ENCODE measurements around the gene STARD13. TPM values are rescaled to one million over a fixed set of nuclear protein-coding genes. Genes with fewer than 3 reads are reported as not detected.

STARD13 gene
- total RNA-seq, 1 experiment from 2014 or later: 2.1 TPM

DNA sequence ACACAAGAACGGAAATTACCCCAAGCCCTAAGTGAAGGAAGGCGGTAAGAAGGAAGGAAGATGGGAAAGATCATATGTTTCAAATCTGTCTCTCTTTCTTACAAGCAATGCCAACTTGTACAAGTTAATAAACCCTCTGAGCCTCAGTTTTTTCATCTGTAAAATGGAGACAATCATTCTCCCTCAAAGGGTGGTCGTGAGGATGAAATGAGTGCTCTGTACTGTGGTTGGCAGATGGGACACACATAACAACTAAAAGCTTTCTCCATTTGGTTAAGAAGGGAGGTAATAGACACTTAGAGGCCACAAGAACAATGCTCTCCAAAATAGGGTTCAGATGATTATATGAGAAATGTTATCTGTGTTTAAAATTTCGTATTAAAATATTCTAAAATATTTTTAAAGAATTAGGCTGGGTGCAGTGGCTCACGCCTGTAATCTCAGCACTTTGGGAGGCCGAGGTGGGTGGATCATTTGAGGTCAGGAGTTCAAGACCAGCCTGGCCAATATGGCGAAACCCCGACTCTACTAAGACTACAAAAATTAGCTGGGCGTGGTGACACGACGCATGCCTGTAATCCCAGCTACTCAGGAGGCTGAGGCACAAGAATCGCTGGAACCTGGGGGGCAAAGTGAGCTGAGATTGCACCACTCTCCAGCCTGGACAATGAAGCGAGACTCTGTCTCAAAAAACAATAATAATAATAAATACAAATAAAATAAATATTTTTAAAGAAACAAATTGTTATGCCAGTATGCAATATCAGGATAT lies 89.7 kb downstream of the STARD13 start:
- H3K4me2 ChIP-seq (ENCODE audit: insufficient read depth, insufficient read length, low read length): no peak overlapping the region
- H2BK120ac ChIP-seq (ENCODE audit: low read depth, low read length, poor library complexity, severe bottlenecking): no peak overlapping the region
- H3K79me1 ChIP-seq (ENCODE audit: insufficient read depth, low read depth, low read length, poor library complexity, severe bottlenecking): no peaks in the 10 kb centered on the region
- H3K23me2 ChIP-seq (ENCODE audit: insufficient read length, low read depth, low read length, poor library complexity, severe bottlenecking): no peaks in the 10 kb centered on the region
- H3K9me3 ChIP-seq (ENCODE audit: control insufficient read depth, low read depth, low read length): no peaks in the 10 kb centered on the region
- no peak overlapping the region for H4K91ac ChIP-seq (ENCODE audit: insufficient read length, low read depth, low read length)
- no peak overlapping the region for H3K27ac Mint-ChIP-seq
- H4K8ac ChIP-seq (replicated peaks; ENCODE audit: insufficient read length, low read depth, low read length): no peak overlapping the region
- no peak overlapping the region for H2BK12ac ChIP-seq (ENCODE audit: insufficient read length, low read depth, low read length)
- no peaks in the 10 kb centered on the region for H3K27me3 Mint-ChIP-seq (ENCODE audit: low read depth)
- no CpG with 5 or more reads among the region's 13 CpGs for WGBS (ENCODE audit: extremely low coverage, insufficient read length, low lambda C conversion rate)
- H4K5ac ChIP-seq (ENCODE audit: insufficient read length, low read depth, low read length): no peak overlapping the region
- H3T11ph ChIP-seq (ENCODE audit: low read length): no peak overlapping the region
- H2AFZ ChIP-seq (ENCODE audit: low read length): no peak overlapping the region
- H3K36me3 Mint-ChIP-seq (ENCODE audit: insufficient read depth in 1 of 3, low read depth in 3 of 3): no peaks in the 10 kb centered on the region
- H3K23ac ChIP-seq (ENCODE audit: insufficient read length, low read depth, low read length): no peak overlapping the region
- H3K4me1 ChIP-seq (ENCODE audit: insufficient read depth, low read length): 0 out of 2 replicates have a peak, but pooled peaks cover 4% of the 10 kb centered on the region
- peaks cover 2% of the 10 kb centered on the region for H4K20me1 ChIP-seq (ENCODE audit: control insufficient read depth, insufficient read depth, insufficient read length)
- H3K9ac ChIP-seq (ENCODE audit: extremely low read depth, insufficient read length, low read length): no peak overlapping the region
- H3K4me3 Mint-ChIP-seq: no peak overlapping the region
- H2AK5ac ChIP-seq (ENCODE audit: insufficient read length, low read length): no peak overlapping the region
- TF ChIP-seq, protein P1, sequence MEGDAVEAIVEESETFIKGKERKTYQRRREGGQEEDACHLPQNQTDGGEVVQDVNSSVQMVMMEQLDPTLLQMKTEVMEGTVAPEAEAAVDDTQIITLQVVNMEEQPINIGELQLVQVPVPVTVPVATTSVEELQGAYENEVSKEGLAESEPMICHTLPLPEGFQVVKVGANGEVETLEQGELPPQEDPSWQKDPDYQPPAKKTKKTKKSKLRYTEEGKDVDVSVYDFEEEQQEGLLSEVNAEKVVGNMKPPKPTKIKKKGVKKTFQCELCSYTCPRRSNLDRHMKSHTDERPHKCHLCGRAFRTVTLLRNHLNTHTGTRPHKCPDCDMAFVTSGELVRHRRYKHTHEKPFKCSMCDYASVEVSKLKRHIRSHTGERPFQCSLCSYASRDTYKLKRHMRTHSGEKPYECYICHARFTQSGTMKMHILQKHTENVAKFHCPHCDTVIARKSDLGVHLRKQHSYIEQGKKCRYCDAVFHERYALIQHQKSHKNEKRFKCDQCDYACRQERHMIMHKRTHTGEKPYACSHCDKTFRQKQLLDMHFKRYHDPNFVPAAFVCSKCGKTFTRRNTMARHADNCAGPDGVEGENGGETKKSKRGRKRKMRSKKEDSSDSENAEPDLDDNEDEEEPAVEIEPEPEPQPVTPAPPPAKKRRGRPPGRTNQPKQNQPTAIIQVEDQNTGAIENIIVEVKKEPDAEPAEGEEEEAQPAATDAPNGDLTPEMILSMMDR (conservative IDR thresholded peaks at IDR 0.05): no peak
- no peaks in the 10 kb centered on the region for H3K79me2 ChIP-seq (ENCODE audit: insufficient read depth, low read length)
- no peak overlapping the region for H3K56ac ChIP-seq (ENCODE audit: insufficient read length, low read depth, low read length)
- H3K4me1 Mint-ChIP-seq: peaks cover 18 to 28% of the 10 kb centered on the region in 2 experiments
- no peak overlapping the region for H3K27ac ChIP-seq (ENCODE audit: insufficient read length, low read depth, low read length)
- H3K18ac ChIP-seq (ENCODE audit: insufficient read length, low read depth, low read length): no peak overlapping the region
- no peak overlapping the region for H2BK15ac ChIP-seq (ENCODE audit: low read depth, low read length)
- no peak for DNase-seq
- H3K4ac ChIP-seq (ENCODE audit: low read depth, low read length): no peak overlapping the region
- H2BK20ac ChIP-seq (ENCODE audit: low read depth, low read length, poor library complexity, severe bottlenecking): no peak overlapping the region
- no peaks in the 10 kb centered on the region for H3K27me3 ChIP-seq (ENCODE audit: insufficient read depth, low read length)
- H3K9me3 Mint-ChIP-seq: no peaks in the 10 kb centered on the region
- no peak overlapping the region for H2BK5ac ChIP-seq (ENCODE audit: insufficient read length, low read length)
- H3K14ac ChIP-seq (ENCODE audit: insufficient read depth, low read length): no peak overlapping the region

Data from H9 (cell line).